NCI-H1092 treated with DMSO at 0.1 percent for 48 hours (cell line): Measurements from ENCODE around the gene COA1.
"Not testable (repeated sequence)": the region's sequence is repeated elsewhere in the genome, so short reads cannot be mapped to it uniquely, and the experiment has no call there.

Experiments used
- DNase-seq: peaks from one replicate; lab custom pipeline; 2025; lab: John Stamatoyannopoulos, UW

Gene COA1

GRCh38 chr7:43626695-43627094 lies 102.6 kb downstream of the COA1 start:
- no peak for DNase-seq

GRCh38 chr7:43625980-43626379 lies 103.3 kb downstream of the COA1 start:
- no peak for DNase-seq

DNA sequence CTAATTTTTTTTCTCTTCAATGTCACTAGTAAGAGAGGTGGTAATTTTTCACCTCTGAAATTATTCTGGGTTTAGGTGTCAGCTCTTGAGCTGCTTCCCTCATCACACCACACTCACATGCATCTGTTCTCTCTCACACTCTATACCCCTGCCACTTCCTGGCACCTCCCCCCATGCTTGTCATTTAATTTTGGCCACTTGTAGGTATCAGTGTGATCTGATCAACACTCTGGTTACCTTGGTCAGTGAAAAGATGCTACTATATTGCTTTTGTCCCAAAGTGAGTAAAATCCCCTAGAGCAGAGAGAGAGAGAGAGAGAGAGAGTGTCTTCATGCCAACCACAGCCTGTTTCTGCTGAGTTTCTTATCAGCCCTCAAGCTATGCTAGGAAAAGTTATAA lies 103.9 kb downstream of the COA1 start:
- DNase-seq = no peak

- no peak for DNase-seq
Observed at GRCh38 chr7:43624156-43624555, 105.2 kb downstream of the COA1 start.

DNA sequence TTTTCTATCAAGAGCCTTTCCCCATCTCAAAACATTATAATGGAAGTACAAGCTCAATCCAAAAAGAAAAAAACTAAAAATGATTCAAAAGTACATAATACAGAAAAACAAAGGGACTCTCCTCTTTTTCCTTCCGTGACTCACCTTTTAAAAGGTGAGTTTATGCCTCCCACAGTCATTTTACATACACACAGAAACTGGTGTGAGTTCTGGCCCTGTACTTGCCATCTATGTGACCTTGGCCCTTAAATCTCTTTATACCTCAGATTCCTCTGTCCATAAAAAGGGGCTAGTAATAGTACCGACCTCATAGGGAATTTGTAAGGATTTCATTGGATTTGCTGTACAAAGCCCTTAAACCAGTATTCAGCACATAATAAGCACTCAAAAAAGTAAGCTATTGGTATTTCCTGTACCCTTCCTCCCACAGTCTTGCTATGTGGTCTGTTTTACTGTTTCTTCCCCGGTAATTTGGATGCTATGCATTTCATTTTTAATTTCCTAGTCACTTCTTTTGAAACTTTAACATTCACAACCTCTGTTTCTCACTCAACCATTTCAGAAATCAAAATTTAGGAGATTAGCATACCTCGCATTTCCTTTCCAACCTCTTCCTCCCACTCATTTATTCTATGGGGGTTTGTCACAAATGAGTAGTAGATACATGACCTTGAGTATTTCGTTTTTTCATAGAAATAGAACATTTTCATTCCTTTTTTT lies 107.4 kb downstream of the COA1 start:
- DNase-seq = no peak

DNA sequence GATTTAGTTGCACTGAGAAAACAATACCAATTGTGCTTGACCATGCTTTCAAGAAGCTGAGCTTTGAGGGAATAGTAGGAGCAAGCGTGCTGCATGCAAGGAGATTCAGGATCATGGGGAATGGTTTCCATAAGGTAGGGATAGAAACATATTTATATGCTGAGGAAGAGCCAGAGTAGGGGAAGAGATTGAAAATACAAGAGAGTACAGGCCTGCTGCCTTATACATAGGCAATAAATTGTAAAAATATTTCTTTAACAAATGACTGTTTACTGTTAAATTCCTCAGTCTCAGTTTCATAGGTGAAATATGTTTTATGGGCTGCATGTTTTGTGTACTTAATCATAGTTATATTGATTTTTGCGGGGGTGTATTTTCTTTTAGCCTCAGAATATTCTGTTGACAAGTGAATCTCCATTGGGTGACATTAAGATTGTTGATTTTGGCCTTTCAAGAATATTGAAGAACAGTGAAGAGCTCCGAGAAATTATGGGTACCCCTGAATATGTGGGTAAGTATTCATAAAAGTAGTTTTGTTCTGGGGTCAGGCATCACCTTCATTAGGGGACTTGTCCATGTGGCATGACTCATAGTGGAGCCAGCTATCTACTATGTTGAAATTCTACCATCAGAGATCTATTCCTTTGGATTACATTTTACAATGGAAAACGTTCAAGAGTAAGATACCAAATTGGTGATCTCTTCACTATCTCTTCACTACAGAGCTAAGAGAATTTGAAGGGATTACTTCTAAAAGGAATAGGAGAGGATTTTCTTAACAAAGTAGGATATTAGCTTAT lies 109.9 kb downstream of the COA1 start:
- no peak for DNase-seq

- DNase-seq = no peak
Observed at GRCh38 chr7:43618073-43618472, 111.2 kb downstream of the COA1 start.

DNA sequence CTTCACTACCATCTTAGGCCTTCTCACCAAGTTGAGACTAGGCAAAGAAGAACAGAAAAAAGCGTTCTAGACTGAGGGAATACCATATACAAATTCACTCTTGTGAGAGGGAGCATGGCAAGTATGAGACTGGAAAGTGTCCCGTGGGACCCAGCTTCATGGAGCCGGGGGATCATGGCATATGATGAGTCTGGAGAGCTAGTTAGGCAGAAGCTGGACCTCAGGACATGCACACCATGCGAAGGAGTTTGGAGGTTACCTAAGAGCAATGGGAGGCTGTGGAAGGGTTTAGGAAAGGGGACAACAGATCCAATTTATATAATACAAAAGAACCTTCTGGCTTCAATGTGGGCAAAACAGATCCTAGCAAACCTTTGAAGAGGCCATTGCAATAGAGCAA lies 112.3 kb downstream of the COA1 start:
- no peak for DNase-seq

- no peak for DNase-seq
Observed at GRCh38 chr7:43615558-43616145, 113.7 kb downstream of the COA1 start.

DNA sequence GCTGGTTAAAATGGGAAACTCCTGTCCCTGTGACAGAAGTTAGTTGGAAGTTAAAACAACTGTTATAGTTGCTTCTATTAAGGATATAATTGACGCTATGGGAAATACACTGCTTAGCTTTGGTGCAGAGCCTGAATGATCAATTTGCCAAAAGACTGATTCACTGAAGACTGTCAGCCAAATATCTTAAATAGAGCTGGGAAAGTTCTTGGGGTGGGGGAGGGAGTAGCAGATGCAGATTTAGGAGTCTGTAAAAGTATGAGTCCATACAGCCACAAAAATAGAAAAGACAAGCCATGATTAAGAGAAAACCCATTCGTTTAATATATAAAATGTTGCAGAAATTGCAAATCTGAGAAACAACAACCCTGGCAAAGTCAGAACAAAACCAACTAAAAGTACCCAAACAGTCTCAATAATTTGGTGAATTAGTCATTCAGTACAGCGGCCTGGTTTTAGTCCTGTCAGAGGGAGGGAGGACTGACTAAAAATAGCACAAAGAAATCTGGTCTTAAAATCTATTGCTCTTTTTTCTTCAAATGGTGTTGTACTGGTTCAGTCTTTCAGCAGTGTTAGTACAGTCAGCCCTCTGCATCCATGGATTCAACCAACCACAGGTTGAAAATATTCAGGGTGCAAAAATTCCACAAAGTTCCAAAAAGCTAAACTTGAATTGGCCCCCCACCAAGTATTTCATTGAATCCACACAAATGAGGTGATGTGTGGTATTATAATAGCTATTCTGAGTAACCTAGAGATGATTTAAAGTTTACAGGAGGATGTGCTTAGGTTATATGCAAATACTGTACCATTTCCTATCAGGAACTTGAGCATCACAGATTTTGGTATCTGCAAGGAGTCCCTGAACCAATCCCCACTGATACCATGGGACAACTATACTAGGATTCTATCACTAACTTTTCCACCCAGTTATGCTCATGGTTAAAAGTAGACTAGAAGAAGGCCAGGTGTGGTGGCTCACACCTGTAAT lies 116.4 kb downstream of the COA1 start:
- no peak for DNase-seq

- DNase-seq = no peak
Observed at GRCh38 chr7:43612128-43612527, 117.2 kb downstream of the COA1 start.

DNA sequence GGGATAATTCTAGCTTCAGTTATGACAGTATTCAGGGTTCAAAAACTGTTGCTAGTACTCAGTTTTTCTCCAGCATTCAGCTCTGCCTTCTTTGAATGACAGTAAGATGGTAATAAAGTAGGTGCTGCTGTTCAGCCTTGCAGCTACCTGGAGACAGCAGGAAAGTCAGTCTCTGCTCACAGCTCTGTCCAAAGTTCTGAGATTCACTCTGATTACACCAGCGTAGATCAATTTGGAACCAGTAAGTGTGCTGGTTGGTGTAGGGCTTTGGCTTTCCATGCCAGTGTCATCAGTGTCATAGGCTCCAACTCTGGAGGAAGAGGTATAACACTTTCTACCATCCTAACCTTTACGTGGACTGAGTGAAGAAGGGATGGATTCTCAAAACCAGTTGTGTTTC lies 120.2 kb downstream of the COA1 start:
- no peak for DNase-seq

DNA sequence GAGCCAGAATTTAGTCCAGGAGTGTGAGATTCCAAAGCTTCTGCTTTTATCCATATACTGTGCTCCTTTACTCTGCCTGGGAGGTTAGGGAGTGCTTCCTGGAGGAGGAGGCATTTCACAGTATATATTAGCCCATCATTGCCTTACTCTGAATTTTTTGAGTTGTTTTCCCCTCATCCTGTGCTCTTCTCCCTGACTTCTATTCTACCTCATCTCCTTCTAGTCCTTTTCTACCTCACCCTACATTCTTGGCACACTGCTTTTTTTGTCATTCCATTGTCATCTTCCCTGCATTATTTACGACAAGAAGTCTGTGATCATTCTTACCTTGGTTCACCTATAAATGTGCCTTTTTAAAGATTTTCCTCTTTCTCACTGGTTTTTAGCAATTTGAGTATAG lies 125.1 kb downstream of the COA1 start:
- no peak for DNase-seq

- DNase-seq = no peak
Observed at GRCh38 chr7:43602256-43602655, 127.1 kb downstream of the COA1 start.

DNA sequence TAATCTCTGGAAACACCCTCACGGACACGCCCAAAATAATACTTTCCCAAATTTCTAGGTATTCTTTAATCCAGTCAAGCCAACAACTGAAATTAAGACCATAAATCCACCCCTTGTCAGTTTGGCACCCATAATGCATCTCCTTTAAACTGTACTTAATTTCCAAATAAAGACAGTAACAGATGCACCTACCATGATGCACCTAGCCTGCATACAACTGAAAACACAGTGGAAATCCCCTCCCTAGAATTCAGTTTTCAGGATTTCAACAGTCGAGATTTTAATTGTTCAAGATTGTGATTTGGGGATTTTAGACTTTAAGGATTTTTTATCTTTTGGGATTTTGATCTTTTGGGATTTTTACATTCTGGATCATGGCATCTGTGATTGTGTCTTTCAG lies 129.3 kb downstream of the COA1 start:
- DNase-seq = no peak

DNA sequence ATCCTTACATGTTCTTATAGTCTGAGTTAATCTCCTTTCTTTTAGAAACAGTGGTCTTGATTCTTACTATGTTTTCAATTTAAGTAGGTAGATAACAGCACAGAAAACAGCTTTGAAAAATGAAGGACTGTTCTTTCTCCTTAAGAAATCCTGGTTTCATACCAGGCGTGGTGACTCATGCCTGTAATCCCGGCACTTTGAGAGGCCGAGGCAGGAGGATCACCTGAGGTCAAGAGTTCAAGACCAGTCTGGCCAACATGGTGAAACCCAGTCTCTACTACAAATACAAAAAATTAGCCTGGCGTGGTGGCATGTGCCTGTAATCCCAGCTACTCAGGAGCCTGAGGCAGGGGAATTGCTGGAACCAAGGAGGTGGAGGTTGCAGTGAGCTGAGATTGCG lies 132.9 kb downstream of the COA1 start:
- DNase-seq = not testable (repeated sequence)

GRCh38 chr7:43594020-43594419 lies 135.3 kb downstream of the COA1 start:
- no peak for DNase-seq

DNA sequence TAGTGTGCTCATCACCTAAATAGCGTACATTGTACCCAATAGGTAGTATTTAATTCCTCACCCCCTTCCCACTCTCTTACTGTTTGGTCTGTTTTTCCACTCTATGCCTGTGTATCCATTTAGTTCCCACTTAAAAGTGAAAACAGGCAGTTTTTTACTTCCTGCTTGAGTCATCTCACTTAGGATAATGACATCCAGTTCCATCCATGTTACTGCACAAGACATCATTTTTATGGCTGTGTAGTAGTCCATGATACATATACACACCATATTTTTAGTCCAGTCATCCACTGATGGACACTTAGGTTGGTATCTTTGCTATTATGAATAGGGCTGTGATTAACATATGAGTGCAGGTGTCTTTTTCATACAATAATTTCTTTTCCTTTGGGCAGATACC lies 136.3 kb downstream of the COA1 start:
- no peak for DNase-seq

DNA sequence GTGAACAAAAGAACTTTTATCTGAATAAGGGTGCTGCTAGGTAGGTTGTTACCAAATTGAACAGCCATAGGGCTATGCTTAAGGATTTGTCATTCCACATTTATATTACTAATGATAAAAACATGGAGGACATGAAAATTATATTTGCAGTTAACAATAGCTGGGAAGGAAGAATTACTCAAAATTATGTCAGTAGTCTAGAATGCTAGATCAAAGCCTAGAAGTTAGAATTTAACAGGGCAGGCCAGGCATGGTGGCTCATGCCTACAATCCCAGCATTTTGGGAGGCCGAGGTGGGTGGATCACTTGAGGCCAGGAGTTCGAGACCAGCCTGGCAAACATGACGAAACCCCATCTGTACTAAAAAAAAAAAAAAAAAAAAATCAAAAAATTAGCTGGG lies 137.0 kb downstream of the COA1 start:
- no peak for DNase-seq

GRCh38 chr7:43591558-43592180 lies 137.7 kb downstream of the COA1 start:
- DNase-seq = no peak

DNA sequence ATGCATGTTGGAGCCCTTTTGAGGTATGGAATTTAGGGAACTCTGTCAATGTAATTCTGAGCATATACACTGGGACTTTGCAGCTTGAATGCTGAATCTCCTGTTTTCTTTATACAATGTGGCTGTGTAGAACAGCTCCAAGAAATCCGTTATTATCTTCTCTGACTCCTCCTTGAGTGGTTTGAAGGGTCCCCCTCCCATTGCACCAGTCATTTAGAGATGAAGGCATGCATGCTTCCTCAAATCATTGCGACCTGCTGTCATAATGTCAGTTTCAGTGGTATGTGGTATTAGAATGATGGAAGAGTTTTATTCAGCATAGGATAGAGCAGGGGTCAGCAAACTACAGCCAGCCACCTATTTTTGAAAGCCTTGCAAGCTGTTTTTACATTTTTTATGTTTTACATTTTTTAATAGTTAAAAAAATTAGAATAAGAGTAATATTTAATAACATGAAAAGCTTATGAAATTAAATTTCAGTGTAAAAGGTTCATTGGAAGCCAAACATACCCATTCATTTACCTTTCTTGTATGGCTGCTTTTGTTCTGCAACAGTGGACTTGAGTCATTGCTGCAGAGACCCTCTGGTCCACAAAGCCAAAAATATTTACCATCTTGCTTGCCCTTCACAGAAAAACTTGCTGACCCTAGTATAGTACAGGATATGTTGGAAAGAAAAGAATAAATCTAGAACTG lies 138.3 kb downstream of the COA1 start:
- no peak for DNase-seq
